Right lobe of liver (tissue), 4 donors: ENCODE results near the gene DCTN2.

Experiments used
- POLR2A ChIP-seq: fragments of 450-650 bp; IDR thresholded peaks from one replicate; pipeline ENCODE4 v1.6.1; 2017; ENCODE audit warnings: antibody characterized with exemption, mild to moderate bottlenecking
- TF ChIP-seq, protein P1 (sequence below), 4 donors: fragments of 200-600 bp in 3 of 4; fragments of 450-650 bp in 1 of 4; IDR thresholded peaks; one replicate each; pipeline versions ENCODE4 v1.5.1 to v1.8.0; 2016 to 2022; ENCODE audit warnings: antibody characterized with exemption in 4 of 4, mild to moderate bottlenecking in 2 of 4
- donor health status: DM: no; HTN: no; CAD: no.
- donor health status: DM: no; HTN: no; CAD: no.
- donor health status: DM: no; HTN: yes; CAD: no.

- TF ChIP-seq, protein P1, sequence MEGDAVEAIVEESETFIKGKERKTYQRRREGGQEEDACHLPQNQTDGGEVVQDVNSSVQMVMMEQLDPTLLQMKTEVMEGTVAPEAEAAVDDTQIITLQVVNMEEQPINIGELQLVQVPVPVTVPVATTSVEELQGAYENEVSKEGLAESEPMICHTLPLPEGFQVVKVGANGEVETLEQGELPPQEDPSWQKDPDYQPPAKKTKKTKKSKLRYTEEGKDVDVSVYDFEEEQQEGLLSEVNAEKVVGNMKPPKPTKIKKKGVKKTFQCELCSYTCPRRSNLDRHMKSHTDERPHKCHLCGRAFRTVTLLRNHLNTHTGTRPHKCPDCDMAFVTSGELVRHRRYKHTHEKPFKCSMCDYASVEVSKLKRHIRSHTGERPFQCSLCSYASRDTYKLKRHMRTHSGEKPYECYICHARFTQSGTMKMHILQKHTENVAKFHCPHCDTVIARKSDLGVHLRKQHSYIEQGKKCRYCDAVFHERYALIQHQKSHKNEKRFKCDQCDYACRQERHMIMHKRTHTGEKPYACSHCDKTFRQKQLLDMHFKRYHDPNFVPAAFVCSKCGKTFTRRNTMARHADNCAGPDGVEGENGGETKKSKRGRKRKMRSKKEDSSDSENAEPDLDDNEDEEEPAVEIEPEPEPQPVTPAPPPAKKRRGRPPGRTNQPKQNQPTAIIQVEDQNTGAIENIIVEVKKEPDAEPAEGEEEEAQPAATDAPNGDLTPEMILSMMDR (IDR thresholded peaks at IDR 0.05): no peak
- no peak for TF ChIP-seq POLR2A
These were observed 13.9 kb downstream of the DCTN2 start for GRCh38 chr12:57533108-57533507.
